Parathyroid adenoma (tissue), 2 donors: Measurements from ENCODE around the gene NFE2L3.

ENCODE experiments used
- H2AFZ ChIP-seq: fragments of 300-600 bp; sonication (generic); one replicate; pipeline ENCODE4 v1.7.0; 2017; ENCODE audit warnings: antibody characterized with exemption, mild to moderate bottlenecking
- H3K27ac ChIP-seq: fragments of 300-600 bp; sonication (generic); one replicate; pipeline ENCODE4 v1.7.0; 2017
- H3K27me3 ChIP-seq: fragments of 300-600 bp; sonication (generic); one replicate; pipeline ENCODE4 v1.7.0; 2017; ENCODE audit warnings: low read length; ENCODE audit not compliant: control insufficient read depth, insufficient read depth
- H3K36me3 ChIP-seq: fragments of 300-600 bp; sonication (generic); one replicate; pipeline ENCODE4 v1.7.0; 2017; ENCODE audit warnings: low read length; ENCODE audit not compliant: control insufficient read depth, insufficient read depth
- H3K4me1 ChIP-seq: fragments of 300-600 bp; sonication (generic); one replicate; pipeline ENCODE4 v1.7.0; 2017; ENCODE audit warnings: control low read depth
- H3K4me2 ChIP-seq: fragments of 300-600 bp; sonication (generic); one replicate; pipeline ENCODE4 v1.7.0; 2017; ENCODE audit warnings: low read length
- H3K4me3 ChIP-seq: fragments of 300-600 bp; sonication (generic); one replicate; pipeline ENCODE4 v1.7.0; 2017; ENCODE audit warnings: low read depth, low read length
- H3K79me2 ChIP-seq: fragments of 300-600 bp; sonication (generic); one replicate; pipeline ENCODE4 v1.7.0; 2017; ENCODE audit warnings: control low read depth
- H3K9ac ChIP-seq: fragments of 300-600 bp; sonication (generic); one replicate; pipeline ENCODE4 v1.7.0; 2017; ENCODE audit warnings: mild to moderate bottlenecking
- H3K9me3 ChIP-seq: fragments of 300-600 bp; sonication (generic); one replicate; pipeline ENCODE4 v1.7.0; 2017; ENCODE audit warnings: low read length; ENCODE audit not compliant: control insufficient read depth
- CTCF ChIP-seq: fragments of 300-600 bp; sonication (generic); IDR thresholded peaks from one replicate; pipeline ENCODE4 v1.7.0; 2017; ENCODE audit warnings: antibody characterized with exemption, mild to moderate bottlenecking
- donor health status: primary hyperparathyroidism.

NFE2L3 gene

GRCh38 chr7:26185131-26185843, 33.3 kb downstream of the NFE2L3 start:
- Histone ChIP-seq H3K27me3 (no peaks in the 10 kb centered on the region), H3K79me2 (no peaks in the 10 kb centered on the region), H2AFZ (no peak overlapping the region), H3K9ac (no peak overlapping the region), H3K9me3 (no peaks in the 10 kb centered on the region), H3K4me3 (no peak overlapping the region), H3K4me2 (no peak overlapping the region), H3K27ac (no peak overlapping the region), H3K4me1 (peaks cover 2% of the 10 kb centered on the region), H3K36me3 (no peaks in the 10 kb centered on the region)
- TF ChIP-seq CTCF = no peak

GRCh38 chr7:26185844-26186180, 33.8 kb downstream of the NFE2L3 start:
- H3K27me3 ChIP-seq = no peaks in the 10 kb centered on the region
- H3K79me2 ChIP-seq = no peaks in the 10 kb centered on the region

DNA sequence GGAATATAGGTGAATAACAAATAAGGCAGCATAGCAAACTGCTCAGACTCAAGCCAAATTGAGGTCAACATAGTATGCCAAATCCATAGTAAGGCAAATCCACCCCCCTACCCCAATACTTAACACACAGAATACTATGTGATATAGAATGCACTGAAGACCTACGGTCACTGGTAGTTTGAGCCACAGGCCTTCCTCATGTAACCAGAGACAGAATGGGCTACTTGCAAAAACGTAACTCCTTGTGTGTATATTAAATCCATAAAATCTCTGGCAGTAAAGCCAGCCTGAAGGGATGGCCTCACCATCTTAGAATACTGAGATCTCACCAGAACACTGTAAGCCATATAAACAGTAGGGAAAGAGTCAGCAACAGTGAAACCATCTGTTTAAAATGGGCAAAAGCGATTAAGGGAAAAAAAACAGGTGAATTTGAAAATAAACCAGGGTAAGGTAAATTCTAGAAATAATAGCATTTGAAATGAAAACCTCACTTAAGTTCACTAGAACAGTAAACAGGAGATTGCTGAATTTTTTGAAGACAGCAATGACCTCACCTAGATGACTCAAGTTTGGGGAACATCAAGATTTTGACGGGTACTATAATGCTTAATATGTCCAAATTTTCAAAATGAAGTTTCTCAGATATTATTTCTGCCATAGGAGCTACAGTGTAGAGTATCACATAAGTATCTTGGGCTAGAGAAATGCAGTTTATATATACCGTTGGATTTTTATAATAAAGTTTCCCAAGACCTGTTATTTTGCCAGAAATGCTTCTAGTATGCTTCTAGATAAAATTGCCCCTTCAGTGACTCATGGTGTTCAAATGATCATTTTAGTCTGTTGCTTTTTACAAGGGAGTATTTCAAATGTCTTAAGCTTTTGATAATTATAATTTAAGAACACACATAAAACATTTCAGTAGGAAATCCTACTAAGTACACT, 34.6 kb downstream of the NFE2L3 start:
- Histone ChIP-seq H3K27ac (no peak overlapping the region), H3K4me1 (peaks cover 7% of the 10 kb centered on the region), H3K79me2 (no peaks in the 10 kb centered on the region), H2AFZ (no peak overlapping the region), H3K4me2 (no peak overlapping the region), H3K9me3 (no peaks in the 10 kb centered on the region), H3K36me3 (no peaks in the 10 kb centered on the region), H3K9ac (no peak overlapping the region), H3K27me3 (no peaks in the 10 kb centered on the region), H3K4me3 (no peak overlapping the region)
- no peak for TF ChIP-seq CTCF

More at GRCh38 chr7:26185844-26186180, 33.8 kb downstream of the NFE2L3 start:
- H3K4me1 ChIP-seq = peaks cover 6% of the 10 kb centered on the region
- H3K4me2 ChIP-seq = no peak overlapping the region
- no peaks in the 10 kb centered on the region for H3K36me3 ChIP-seq
- H2AFZ ChIP-seq = no peak overlapping the region
- H3K4me3 ChIP-seq = no peak overlapping the region
- no peak overlapping the region for H3K9ac ChIP-seq
- H3K27ac ChIP-seq = no peak overlapping the region
- TF ChIP-seq CTCF = no peak
- no peaks in the 10 kb centered on the region for H3K9me3 ChIP-seq

GRCh38 chr7:26187380-26188205, 35.6 kb downstream of the NFE2L3 start:
- H3K9ac ChIP-seq = no peak overlapping the region
- H3K36me3 ChIP-seq = peaks cover 1% of the 10 kb centered on the region
- H2AFZ ChIP-seq = no peak overlapping the region
- H3K27ac ChIP-seq = peak overlapping the region; percentile 2
- no peak for TF ChIP-seq CTCF
- no peaks in the 10 kb centered on the region for H3K79me2 ChIP-seq
- no peaks in the 10 kb centered on the region for H3K9me3 ChIP-seq
- H3K4me3 ChIP-seq = no peak overlapping the region
- no peak overlapping the region for H3K4me2 ChIP-seq
- peaks cover 15% of the 10 kb centered on the region for H3K4me1 ChIP-seq
- H3K27me3 ChIP-seq = no peaks in the 10 kb centered on the region
